ENCODE data around the gene SLIT1.

Gene SLIT1

GRCh38 chr10:97192952-97193435 lies 7.2 kb upstream of the SLIT1 start:
- ATAC-seq = no peak
- no peak for TF ChIP-seq POU6F1 (CRISPR knock-in tag; IDR thresholded peaks at IDR 0.05; ENCODE audit: borderline replicate concordance, low read depth)
- TF ChIP-seq TOX (CRISPR knock-in tag; IDR thresholded peaks at IDR 0.05; ENCODE audit: borderline replicate concordance) = no peak
- no peak for TF ChIP-seq SNAI2 (CRISPR knock-in tag; IDR thresholded peaks at IDR 0.05)
- no peak for TF ChIP-seq CREB5 (CRISPR knock-in tag; IDR thresholded peaks at IDR 0.05; ENCODE audit: low read depth)
- no peak for TF ChIP-seq ZNF8 (CRISPR knock-in tag; IDR thresholded peaks at IDR 0.05)
- TF ChIP-seq TSHZ2 (CRISPR knock-in tag; IDR thresholded peaks at IDR 0.05) = no peak
- TF ChIP-seq TCF4 (CRISPR knock-in tag; IDR thresholded peaks at IDR 0.05; ENCODE audit: borderline replicate concordance) = no peak
- no peak for TF ChIP-seq ISL1 (CRISPR knock-in tag; IDR thresholded peaks at IDR 0.05)
- no peak for TF ChIP-seq CSDC2 (CRISPR knock-in tag; IDR thresholded peaks at IDR 0.05)
- no peak for TF ChIP-seq ESRRG (CRISPR knock-in tag; IDR thresholded peaks at IDR 0.05)
- no peak for TF ChIP-seq ZFP3 (CRISPR knock-in tag; IDR thresholded peaks at IDR 0.05)
- no peak for TF ChIP-seq ZNF565 (CRISPR knock-in tag; conservative IDR thresholded peaks at IDR 0.05; ENCODE audit: low read depth)
- TF ChIP-seq PATZ1 (CRISPR knock-in tag; IDR thresholded peaks at IDR 0.05; ENCODE audit: borderline replicate concordance) = no peak
- no peak for TF ChIP-seq OSR1 (CRISPR knock-in tag; IDR thresholded peaks at IDR 0.05)
- TF ChIP-seq ZNF70 (CRISPR knock-in tag; IDR thresholded peaks at IDR 0.05) = no peak
- TF ChIP-seq ZC3H10 (CRISPR knock-in tag; IDR thresholded peaks at IDR 0.05) = no peak
- no peak for TF ChIP-seq RARB (CRISPR knock-in tag; IDR thresholded peaks at IDR 0.05)
- TF ChIP-seq CSRNP3 (CRISPR knock-in tag; IDR thresholded peaks at IDR 0.05) = no peak
- no peak for TF ChIP-seq PPARA (CRISPR knock-in tag; IDR thresholded peaks at IDR 0.05; ENCODE audit: borderline replicate concordance)

- no peak for ATAC-seq
- TF ChIP-seq OSR1 (CRISPR knock-in tag; IDR thresholded peaks at IDR 0.05) (no peak), TOX (CRISPR knock-in tag; IDR thresholded peaks at IDR 0.05; ENCODE audit: borderline replicate concordance) (no peak), POU6F1 (CRISPR knock-in tag; IDR thresholded peaks at IDR 0.05; ENCODE audit: borderline replicate concordance, low read depth) (no peak), ZFP3 (CRISPR knock-in tag; IDR thresholded peaks at IDR 0.05) (no peak), ZC3H10 (CRISPR knock-in tag; IDR thresholded peaks at IDR 0.05) (no peak), CSDC2 (CRISPR knock-in tag; IDR thresholded peaks at IDR 0.05) (no peak), ZNF565 (CRISPR knock-in tag; conservative IDR thresholded peaks at IDR 0.05; ENCODE audit: low read depth) (no peak), TCF4 (CRISPR knock-in tag; IDR thresholded peaks at IDR 0.05; ENCODE audit: borderline replicate concordance) (no peak), SNAI2 (CRISPR knock-in tag; IDR thresholded peaks at IDR 0.05) (no peak), ZNF70 (CRISPR knock-in tag; IDR thresholded peaks at IDR 0.05) (no peak)
Observed at GRCh38 chr10:97190450-97190849, 4.7 kb upstream of the SLIT1 start.
